Sigmoid colon (tissue), 7 donors: Measurements from ENCODE around the gene KIF26B. TPM values are rescaled to one million over a fixed set of nuclear protein-coding genes. Genes with fewer than 3 reads are reported as not detected.
"Not testable (repeated sequence)": the region's sequence is repeated elsewhere in the genome, so short reads cannot be mapped to it uniquely, and the experiment has no call there.

Experiments used
- DNase-seq: peaks from one replicate; pipeline ENCODE4 v3.0.0-alpha.2; 2019
- H3K27ac ChIP-seq, 4 donors: fragments of 200-600 bp; sonication (generic); one replicate each; pipeline ENCODE4 v1.5.1; 2016 to 2019; ENCODE audit warnings: mild to moderate bottlenecking in 1 of 4
- H3K27me3 ChIP-seq, 3 donors: fragments of 200-600 bp; sonication (generic); one replicate each; pipeline ENCODE4 v1.5.1; 2019; ENCODE audit warnings: mild to moderate bottlenecking in 1 of 3
- H3K36me3 ChIP-seq, 4 donors: fragments of 200-600 bp; sonication (generic); one replicate each; pipeline ENCODE4 v1.5.1; 2016 to 2019
- H3K4me1 ChIP-seq, 4 donors: fragments of 200-600 bp; sonication (generic); one replicate each; pipeline ENCODE4 v1.5.1; 2017 to 2019
- H3K4me3 ChIP-seq, 4 donors: fragments of 200-600 bp; sonication (generic); one replicate each; pipeline ENCODE4 v1.5.1; 2017 to 2019; ENCODE audit warnings: mild to moderate bottlenecking in 2 of 4, moderate library complexity in 1 of 4
- H3K9me3 ChIP-seq, 4 donors: fragments of 200-600 bp in 3 of 4; sonication (generic) in 3 of 4; one replicate each; pipeline versions ENCODE4 v1.5.1 to v1.6.1; 2013 to 2019
- EP300 ChIP-seq, 4 donors: sonication (generic); formaldehyde crosslinking; IDR thresholded peaks; one replicate each; pipeline ENCODE4 v1.6.1; 2017; ENCODE audit warnings: antibody characterized with exemption in 4 of 4
- POLR2A ChIP-seq, 2 donors: fragments of 450-650 bp; IDR thresholded peaks; one replicate each; pipeline ENCODE4 v1.6.1; 2016; ENCODE audit warnings: antibody characterized with exemption in 2 of 2, mild to moderate bottlenecking in 2 of 2, moderate library complexity in 2 of 2
- POLR2AphosphoS5 ChIP-seq, 4 donors: sonication (generic); formaldehyde crosslinking; IDR thresholded peaks; one replicate each; pipeline ENCODE4 v1.6.1; 2017; ENCODE audit warnings: antibody characterized with exemption in 4 of 4
- WGBS, 2 donors: extraction: QIAGEN DNeasy Blood & Tissue Kit; methylation state at CpG; one replicate each; pipeline ENCODE4 v1.1.7; 2013; 5-methylcytosine and 5-hydroxymethylcytosine counted together
- intact Hi-C: fragments of 100-400 bp; cut with DNase I; formaldehyde crosslinking; loops from one replicate; pipeline ENCODE4 v1.15.1; 2023
- polyA plus RNA-seq, 3 donors: library from polyadenylated mRNA; stranded (reverse); fragments of 200-250 nt; gene quantifications; one replicate each; pipeline ENCODE4 v1.2.3, GENCODE V29; 2013
- total RNA-seq, 4 donors: library from RNA; depleted of rRNA; stranded (reverse); fragments of >200 nt; gene quantifications; one replicate each; pipeline ENCODE4 v1.1.0, GENCODE V29; 2016
- TF ChIP-seq, protein P1 (sequence below), 4 experiments: fragments of 450-650 bp in 3 of 4; fragments of 200-600 bp in 1 of 4; IDR thresholded peaks; one replicate each; pipeline ENCODE4 v1.5.1; 2016 to 2019; ENCODE audit warnings: antibody characterized with exemption in 4 of 4, mild to moderate bottlenecking in 3 of 4, moderate library complexity in 2 of 4
- donor health status: healthy with polysubstance abuse.
- donor health status: Bipolar disorder and iron deficiency.
- donor health status: healthy.

The KIF26B gene
- total and polyA plus RNA-seq, 7 donors: under 0.01 to 5.5 (median 1.4) TPM; not detected in 1

DNA sequence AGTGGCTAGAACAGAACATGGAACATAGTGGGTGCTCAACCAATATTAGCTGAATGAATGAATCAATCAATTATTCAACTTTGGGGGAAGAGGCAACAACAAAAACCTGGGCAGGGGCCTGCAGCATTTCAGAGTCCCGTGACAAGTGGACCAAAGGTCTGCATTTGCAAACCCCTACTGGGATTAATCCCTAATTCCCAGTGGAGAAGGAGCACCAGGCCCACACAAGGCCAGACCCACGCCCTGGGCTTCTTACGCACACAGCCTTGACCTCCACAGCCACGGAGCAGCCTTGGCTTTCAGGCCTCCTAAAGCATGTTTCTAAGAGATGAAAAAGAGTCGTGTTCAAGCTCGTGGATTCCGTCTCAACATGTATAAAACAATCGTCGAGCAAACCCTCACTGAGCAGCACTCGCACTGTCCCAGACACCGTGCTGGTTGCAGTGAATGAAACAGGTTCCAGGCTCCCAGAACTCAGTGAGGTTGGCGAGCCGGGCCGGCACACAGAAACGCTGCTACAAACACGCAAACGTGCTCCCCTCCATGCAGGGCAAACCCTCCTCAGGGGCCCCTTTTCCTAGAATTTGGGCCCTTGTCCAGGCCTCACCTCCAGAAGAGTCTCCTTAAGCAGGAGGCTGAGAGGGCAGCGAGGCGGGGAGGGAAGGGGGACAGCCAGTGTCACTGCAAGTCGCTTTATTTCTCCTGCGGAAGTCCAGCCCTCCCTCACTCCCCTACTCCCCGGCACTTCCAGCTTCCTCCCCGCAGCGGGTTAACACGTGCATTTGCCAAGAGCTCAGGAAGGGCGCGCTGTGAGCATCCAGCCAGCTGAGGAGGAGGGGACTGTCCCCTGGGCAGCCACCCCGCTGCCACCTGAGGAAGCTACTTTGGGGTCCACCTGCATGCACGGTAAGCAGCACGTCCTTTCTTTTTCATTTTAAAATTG, 556.4 kb downstream of the KIF26B start:
- DNase-seq: no peak
- no peak overlapping the region for H3K27ac ChIP-seq
- intact Hi-C loops: no loop called here
- H3K27me3 ChIP-seq: no peaks in the 10 kb centered on the region
- H3K4me3 ChIP-seq: no peak overlapping the region
- no peaks in the 10 kb centered on the region for H3K9me3 ChIP-seq
- no peaks in the 10 kb centered on the region for H3K4me1 ChIP-seq
- TF ChIP-seq, protein P1, sequence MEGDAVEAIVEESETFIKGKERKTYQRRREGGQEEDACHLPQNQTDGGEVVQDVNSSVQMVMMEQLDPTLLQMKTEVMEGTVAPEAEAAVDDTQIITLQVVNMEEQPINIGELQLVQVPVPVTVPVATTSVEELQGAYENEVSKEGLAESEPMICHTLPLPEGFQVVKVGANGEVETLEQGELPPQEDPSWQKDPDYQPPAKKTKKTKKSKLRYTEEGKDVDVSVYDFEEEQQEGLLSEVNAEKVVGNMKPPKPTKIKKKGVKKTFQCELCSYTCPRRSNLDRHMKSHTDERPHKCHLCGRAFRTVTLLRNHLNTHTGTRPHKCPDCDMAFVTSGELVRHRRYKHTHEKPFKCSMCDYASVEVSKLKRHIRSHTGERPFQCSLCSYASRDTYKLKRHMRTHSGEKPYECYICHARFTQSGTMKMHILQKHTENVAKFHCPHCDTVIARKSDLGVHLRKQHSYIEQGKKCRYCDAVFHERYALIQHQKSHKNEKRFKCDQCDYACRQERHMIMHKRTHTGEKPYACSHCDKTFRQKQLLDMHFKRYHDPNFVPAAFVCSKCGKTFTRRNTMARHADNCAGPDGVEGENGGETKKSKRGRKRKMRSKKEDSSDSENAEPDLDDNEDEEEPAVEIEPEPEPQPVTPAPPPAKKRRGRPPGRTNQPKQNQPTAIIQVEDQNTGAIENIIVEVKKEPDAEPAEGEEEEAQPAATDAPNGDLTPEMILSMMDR (IDR thresholded peaks at IDR 0.05): no peak
- no peak for TF ChIP-seq EP300 (IDR thresholded peaks at IDR 0.05)
- no peak for TF ChIP-seq POLR2AphosphoS5 (IDR thresholded peaks at IDR 0.05)
- TF ChIP-seq POLR2A (IDR thresholded peaks at IDR 0.05): no peak
- WGBS, 2 donors: 77 to 84% methylated on average over 30 of the region's 30 CpGs
- H3K36me3 ChIP-seq: no peaks in the 10 kb centered on the region

DNA sequence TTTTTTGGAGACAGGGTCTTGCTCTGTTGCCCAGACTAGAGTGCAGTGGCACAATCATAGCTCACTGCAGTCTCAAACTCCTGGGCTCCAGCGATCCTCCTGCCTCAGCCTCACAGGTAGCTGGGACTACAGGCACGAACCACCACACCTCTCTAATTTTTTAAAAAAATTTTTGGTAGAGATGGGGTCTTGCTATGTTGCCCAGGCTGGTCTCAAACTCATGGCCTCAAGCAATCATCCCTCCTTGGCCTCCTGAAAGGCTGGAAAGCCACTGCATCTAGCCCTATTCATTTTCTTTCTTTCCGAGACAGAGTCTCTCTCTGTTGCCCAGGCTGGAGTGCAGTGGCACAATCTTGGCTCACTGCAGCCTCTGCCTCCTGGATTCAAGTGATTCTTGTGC, 559.2 kb downstream of the KIF26B start:
- 80 to 89% methylated on average over 3 of the region's 3 CpGs for whole genome bisulfite sequencing, 2 donors
- intact Hi-C loops, H3K9me3 ChIP-seq: not testable (repeated sequence)

DNA sequence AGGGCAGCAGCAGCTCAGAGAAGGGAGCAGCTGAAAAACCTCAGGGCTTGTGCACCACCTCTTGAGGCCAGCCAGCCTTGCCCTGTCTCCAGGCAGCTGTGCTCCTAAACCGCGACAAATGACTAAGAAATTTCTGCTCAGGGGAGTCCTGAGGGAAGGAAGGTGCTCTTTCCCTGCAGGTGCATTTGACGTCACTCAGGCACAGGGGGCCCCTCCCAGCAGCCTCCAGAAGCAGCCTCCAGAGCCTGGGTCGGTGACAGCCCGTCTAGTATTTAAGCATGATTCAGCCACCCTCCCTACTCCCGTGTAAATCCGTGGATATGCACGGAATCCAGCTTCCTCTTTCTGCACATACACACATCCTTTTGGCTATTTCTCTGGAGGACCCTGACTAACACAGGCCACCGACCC, 560.5 kb downstream of the KIF26B start:
- H3K4me3 ChIP-seq: no peak overlapping the region
- no peaks in the 10 kb centered on the region for H3K27me3 ChIP-seq
- no peaks in the 10 kb centered on the region for H3K36me3 ChIP-seq
- TF ChIP-seq POLR2A (IDR thresholded peaks at IDR 0.05) (no peak), POLR2AphosphoS5 (IDR thresholded peaks at IDR 0.05) (no peak), EP300 (IDR thresholded peaks at IDR 0.05) (no peak)
- TF ChIP-seq, protein P1 (IDR thresholded peaks at IDR 0.05): no peak
- no peak for DNase-seq
- no peaks in the 10 kb centered on the region for H3K9me3 ChIP-seq
- no peak overlapping the region for H3K27ac ChIP-seq
- H3K4me1 ChIP-seq: no peaks in the 10 kb centered on the region
- WGBS, 2 donors: 42 to 72% methylated on average over 9 of the region's 9 CpGs
- intact Hi-C loops: no loop called here

More for the DNA sequence above, 559.2 kb downstream of the KIF26B start:
- not testable (repeated sequence) for H3K27me3 ChIP-seq, H3K27ac ChIP-seq, H3K4me1 ChIP-seq, H3K36me3 ChIP-seq, H3K4me3 ChIP-seq, DNase-seq

DNA sequence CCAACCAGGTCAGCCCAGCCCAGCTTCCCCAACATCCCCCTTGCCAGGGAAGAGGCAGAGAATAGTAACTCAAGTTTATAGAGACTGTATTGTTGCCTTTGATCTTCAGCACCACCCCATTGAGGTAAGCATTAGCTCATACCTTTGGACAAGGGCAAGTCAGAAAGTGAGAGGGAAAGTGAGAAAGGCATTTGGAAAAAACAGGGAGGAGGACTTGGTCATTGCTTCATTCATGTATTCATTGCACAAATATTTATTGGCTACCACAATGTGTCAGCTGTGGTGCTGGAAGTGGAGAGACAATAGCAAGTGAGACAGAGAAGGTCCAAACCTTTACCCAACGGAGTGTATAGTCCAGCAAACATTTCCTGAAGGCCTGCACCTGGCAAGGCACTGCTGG, 561.2 kb downstream of the KIF26B start:
- intact Hi-C loops: no loop called here
- DNase-seq: no peak
- 52 to 70% methylated on average over 1 of the region's 1 CpG for whole genome bisulfite sequencing, 2 donors

DNA sequence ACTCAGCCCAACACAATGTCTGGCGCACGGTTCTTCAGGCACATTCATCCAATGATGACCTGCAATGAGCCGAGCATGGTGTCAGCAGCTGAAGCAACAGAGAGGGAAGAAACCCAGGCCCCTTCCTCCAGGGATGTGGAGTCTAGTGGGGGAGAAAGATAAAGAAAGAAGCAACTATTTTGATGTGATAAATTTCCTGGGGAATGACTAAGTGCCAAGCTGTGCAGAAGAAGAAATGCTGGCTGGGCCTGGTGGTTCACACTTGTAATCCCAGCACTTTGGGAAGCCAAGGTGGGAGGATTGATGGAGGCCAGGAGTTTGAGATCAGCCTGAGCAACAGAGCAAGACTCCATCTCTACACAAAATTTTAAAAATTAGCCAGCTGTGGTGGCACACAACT, 561.8 kb downstream of the KIF26B start:
- H3K27ac ChIP-seq: no peak overlapping the region
- 95% methylated on average over 3 of the region's 3 CpGs for WGBS, 2 donors
- H3K36me3 ChIP-seq: no peaks in the 10 kb centered on the region
- H3K4me3 ChIP-seq: no peak overlapping the region
- intact Hi-C loops: no loop called here
- no peak for DNase-seq
- no peak for TF ChIP-seq POLR2AphosphoS5 (IDR thresholded peaks at IDR 0.05)
- TF ChIP-seq EP300 (IDR thresholded peaks at IDR 0.05): no peak
- TF ChIP-seq POLR2A (IDR thresholded peaks at IDR 0.05): no peak
- TF ChIP-seq, protein P1 (IDR thresholded peaks at IDR 0.05): no peak
- H3K4me1 ChIP-seq: no peaks in the 10 kb centered on the region
- no peaks in the 10 kb centered on the region for H3K27me3 ChIP-seq
- H3K9me3 ChIP-seq: no peaks in the 10 kb centered on the region

More for the DNA sequence above, 561.2 kb downstream of the KIF26B start:
- no peak overlapping the region for H3K4me3 ChIP-seq
- no peaks in the 10 kb centered on the region for H3K36me3 ChIP-seq
- H3K27ac ChIP-seq: no peak overlapping the region
- no peaks in the 10 kb centered on the region for H3K9me3 ChIP-seq
- no peaks in the 10 kb centered on the region for H3K27me3 ChIP-seq
- H3K4me1 ChIP-seq: no peaks in the 10 kb centered on the region
- TF ChIP-seq EP300 (IDR thresholded peaks at IDR 0.05) (no peak), POLR2AphosphoS5 (IDR thresholded peaks at IDR 0.05) (no peak), POLR2A (IDR thresholded peaks at IDR 0.05) (no peak)
- TF ChIP-seq, protein P1 (IDR thresholded peaks at IDR 0.05): no peak
